A549 (cell line): ENCODE data around the gene POMT1.

Experiments used
- EHMT2 ChIP-seq: fragments of 200-600 bp; sonication (generic); IDR thresholded peaks from 2 replicates; pipeline ENCODE4 v1.6.1; 2016; ENCODE audit warnings: antibody characterized with exemption, low read depth, mild to moderate bottlenecking, moderate library complexity
- ESRRA ChIP-seq: fragments of 150-350 bp; IDR thresholded peaks from 2 replicates; pipeline ENCODE4 v1.6.1; 2014; ENCODE audit warnings: mild to moderate bottlenecking, low read length, borderline replicate concordance
- FOSL2 ChIP-seq, 2 experiments: fragments of 450-650 bp in 1 of 2; fragments of >200 bp in 1 of 2; sonication (Bioruptor Twin) in 1 of 2; formaldehyde crosslinking; IDR thresholded peaks; 2 replicates each; pipeline versions ENCODE4 v1.5.0 to v1.6.1; 2016 to 2020; ENCODE audit warnings: mild to moderate bottlenecking in 1 of 2, moderate library complexity in 1 of 2
- POLR2A ChIP-seq: IDR thresholded peaks from 2 replicates; pipeline ENCODE4 v1.6.1; 2012; ENCODE audit warnings: mild to moderate bottlenecking, low read length
- TF ChIP-seq, protein P1 (sequence below): fragments of >200 bp; sonication (Bioruptor Twin); formaldehyde crosslinking; IDR thresholded peaks from 3 replicates; pipeline ENCODE4 v1.5.1; 2016
- TF ChIP-seq, protein P2 (sequence below): fragments of 200-600 bp; sonication (generic); IDR thresholded peaks from 2 replicates; pipeline ENCODE4 v1.6.1; 2016; ENCODE audit warnings: antibody characterized with exemption, mild to moderate bottlenecking, moderate library complexity
- TF ChIP-seq, protein P3 (sequence below): IDR thresholded peaks from 2 replicates; pipeline ENCODE4 v1.6.1; 2012; ENCODE audit warnings: low read depth, borderline replicate concordance

DNA sequence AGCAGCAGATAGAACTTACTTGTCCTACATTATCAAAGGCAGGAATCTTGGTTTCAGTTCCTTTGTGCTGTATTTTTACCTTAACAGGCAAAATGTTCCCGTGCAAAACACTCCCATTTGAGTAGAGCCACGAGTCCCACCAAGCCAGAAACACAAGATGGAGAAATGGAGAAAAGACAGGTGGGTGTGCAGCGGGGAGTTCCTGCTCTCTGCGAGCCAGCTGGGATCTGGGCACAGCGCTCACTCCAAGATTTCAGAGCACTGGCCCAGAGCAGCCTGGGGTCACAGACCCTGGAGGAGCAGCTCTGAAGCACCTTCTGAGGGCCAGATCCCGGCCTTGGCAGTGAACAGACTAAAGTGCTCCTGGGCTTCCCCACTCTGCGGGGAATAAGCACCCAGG is 25.5 kb downstream of the POMT1 start:
- TF ChIP-seq, protein P1, sequence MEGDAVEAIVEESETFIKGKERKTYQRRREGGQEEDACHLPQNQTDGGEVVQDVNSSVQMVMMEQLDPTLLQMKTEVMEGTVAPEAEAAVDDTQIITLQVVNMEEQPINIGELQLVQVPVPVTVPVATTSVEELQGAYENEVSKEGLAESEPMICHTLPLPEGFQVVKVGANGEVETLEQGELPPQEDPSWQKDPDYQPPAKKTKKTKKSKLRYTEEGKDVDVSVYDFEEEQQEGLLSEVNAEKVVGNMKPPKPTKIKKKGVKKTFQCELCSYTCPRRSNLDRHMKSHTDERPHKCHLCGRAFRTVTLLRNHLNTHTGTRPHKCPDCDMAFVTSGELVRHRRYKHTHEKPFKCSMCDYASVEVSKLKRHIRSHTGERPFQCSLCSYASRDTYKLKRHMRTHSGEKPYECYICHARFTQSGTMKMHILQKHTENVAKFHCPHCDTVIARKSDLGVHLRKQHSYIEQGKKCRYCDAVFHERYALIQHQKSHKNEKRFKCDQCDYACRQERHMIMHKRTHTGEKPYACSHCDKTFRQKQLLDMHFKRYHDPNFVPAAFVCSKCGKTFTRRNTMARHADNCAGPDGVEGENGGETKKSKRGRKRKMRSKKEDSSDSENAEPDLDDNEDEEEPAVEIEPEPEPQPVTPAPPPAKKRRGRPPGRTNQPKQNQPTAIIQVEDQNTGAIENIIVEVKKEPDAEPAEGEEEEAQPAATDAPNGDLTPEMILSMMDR = no peak
- TF ChIP-seq, protein P2, sequence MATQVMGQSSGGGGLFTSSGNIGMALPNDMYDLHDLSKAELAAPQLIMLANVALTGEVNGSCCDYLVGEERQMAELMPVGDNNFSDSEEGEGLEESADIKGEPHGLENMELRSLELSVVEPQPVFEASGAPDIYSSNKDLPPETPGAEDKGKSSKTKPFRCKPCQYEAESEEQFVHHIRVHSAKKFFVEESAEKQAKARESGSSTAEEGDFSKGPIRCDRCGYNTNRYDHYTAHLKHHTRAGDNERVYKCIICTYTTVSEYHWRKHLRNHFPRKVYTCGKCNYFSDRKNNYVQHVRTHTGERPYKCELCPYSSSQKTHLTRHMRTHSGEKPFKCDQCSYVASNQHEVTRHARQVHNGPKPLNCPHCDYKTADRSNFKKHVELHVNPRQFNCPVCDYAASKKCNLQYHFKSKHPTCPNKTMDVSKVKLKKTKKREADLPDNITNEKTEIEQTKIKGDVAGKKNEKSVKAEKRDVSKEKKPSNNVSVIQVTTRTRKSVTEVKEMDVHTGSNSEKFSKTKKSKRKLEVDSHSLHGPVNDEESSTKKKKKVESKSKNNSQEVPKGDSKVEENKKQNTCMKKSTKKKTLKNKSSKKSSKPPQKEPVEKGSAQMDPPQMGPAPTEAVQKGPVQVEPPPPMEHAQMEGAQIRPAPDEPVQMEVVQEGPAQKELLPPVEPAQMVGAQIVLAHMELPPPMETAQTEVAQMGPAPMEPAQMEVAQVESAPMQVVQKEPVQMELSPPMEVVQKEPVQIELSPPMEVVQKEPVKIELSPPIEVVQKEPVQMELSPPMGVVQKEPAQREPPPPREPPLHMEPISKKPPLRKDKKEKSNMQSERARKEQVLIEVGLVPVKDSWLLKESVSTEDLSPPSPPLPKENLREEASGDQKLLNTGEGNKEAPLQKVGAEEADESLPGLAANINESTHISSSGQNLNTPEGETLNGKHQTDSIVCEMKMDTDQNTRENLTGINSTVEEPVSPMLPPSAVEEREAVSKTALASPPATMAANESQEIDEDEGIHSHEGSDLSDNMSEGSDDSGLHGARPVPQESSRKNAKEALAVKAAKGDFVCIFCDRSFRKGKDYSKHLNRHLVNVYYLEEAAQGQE = no peak
- TF ChIP-seq, protein P3, sequence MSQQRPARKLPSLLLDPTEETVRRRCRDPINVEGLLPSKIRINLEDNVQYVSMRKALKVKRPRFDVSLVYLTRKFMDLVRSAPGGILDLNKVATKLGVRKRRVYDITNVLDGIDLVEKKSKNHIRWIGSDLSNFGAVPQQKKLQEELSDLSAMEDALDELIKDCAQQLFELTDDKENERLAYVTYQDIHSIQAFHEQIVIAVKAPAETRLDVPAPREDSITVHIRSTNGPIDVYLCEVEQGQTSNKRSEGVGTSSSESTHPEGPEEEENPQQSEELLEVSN = no peak
- TF ChIP-seq ESRRA (no peak), FOSL2 (IDR thresholded peaks at IDR 0.05) (no peak), FOSL2 (CRISPR knock-in tag; IDR thresholded peaks at IDR 0.05) (no peak), POLR2A (no peak), EHMT2 (no peak)
